Left cardiac atrium (tissue), 4 donors: Measurements from ENCODE around the gene IHH. TPM values are rescaled to one million over a fixed set of nuclear protein-coding genes. Genes with fewer than 3 reads are reported as not detected.
A peak's percentile ranks its signal among the peaks of the same experiment; 100 is the strongest.

Experiments used
- ATAC-seq, 2 donors: fragments of 200-7000 bp; cut with Tn5 transposase; one replicate each; pipeline ENCODE4 v1.9.1; 2020; ENCODE audit warnings: mild to moderate bottlenecking in 2 of 2, moderate library complexity in 2 of 2
- DNase-seq: peaks from one replicate; pipeline ENCODE4 v3.0.0-alpha.2; 2020
- intact Hi-C, 2 donors: fragments of 100-400 bp; cut with DNase I; formaldehyde crosslinking; loops; one replicate each; pipeline versions ENCODE4 v1.14.1 to v1.15.1; 2022 to 2023
- long read RNA-seq: library from polyadenylated mRNA; unstranded; transcript quantifications from one replicate; pipeline ENCODE4 v2.0.0, GENCODE V29; 2021
- total RNA-seq, 2 donors: library from RNA; stranded (reverse); fragmentation: NEBNext Ultra II Directional; extraction: Animal tissue kit (Norgen Biotek cat#: 25700); gene quantifications; one replicate each; pipeline ENCODE4 v1.2.1, GENCODE V29; 2021
- donor health status: DM: no; HTN: yes; CAD: no.
- donor health status: DM: no; HTN: yes; CAD: no; lungs with severe emphysema.
- donor health status: DM: yes; HTN: yes; CAD: no.
- donor health status: Dilated cardiomyopathy.

Gene IHH
- not detected for total RNA-seq
- long read RNA-seq = 0 reads

GRCh38 chr2:219060821-219061791, at the start of gene IHH:
IHH (minus strand) TSS chr2:219060921; CDS start chr2:219060467, 454 bp downstream.
- DNase-seq (no peak), ATAC-seq (no peak)
- intact Hi-C loops = no loop called here

- ATAC-seq (peak in 1 of 2 donors; percentile 32), DNase-seq (no peak)
- intact Hi-C loops = no loop called here
These were observed 48.8 kb upstream of the IHH start for GRCh38 chr2:219109471-219109870.

DNA sequence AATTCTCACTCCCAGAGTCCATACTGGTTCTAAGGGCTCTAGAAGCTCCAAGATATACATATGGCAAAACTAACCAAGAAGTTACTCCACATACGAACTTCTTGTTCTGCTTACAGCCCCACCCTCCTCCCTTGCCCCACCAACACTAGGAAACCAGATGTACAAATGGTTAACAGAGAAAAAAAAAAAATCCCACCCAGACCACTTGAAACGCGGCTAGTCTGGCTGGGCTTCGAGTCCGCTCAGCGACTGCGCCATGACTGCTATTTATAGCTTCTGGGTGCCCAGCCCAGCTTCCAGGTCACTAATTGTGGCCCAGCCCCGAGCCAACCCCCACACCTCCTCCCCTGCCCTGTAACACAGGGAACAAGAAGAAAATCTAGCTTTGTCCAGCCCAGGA, 47.0 kb upstream of the IHH start:
- intact Hi-C loops = no loop called here
- no peak for DNase-seq
- ATAC-seq = peak in 1 of 2 donors; percentile 68

- no peak for ATAC-seq
- intact Hi-C loops = no loop called here
- DNase-seq = no peak
These were observed 45.5 kb upstream of the IHH start for GRCh38 chr2:219106251-219106650.

DNA sequence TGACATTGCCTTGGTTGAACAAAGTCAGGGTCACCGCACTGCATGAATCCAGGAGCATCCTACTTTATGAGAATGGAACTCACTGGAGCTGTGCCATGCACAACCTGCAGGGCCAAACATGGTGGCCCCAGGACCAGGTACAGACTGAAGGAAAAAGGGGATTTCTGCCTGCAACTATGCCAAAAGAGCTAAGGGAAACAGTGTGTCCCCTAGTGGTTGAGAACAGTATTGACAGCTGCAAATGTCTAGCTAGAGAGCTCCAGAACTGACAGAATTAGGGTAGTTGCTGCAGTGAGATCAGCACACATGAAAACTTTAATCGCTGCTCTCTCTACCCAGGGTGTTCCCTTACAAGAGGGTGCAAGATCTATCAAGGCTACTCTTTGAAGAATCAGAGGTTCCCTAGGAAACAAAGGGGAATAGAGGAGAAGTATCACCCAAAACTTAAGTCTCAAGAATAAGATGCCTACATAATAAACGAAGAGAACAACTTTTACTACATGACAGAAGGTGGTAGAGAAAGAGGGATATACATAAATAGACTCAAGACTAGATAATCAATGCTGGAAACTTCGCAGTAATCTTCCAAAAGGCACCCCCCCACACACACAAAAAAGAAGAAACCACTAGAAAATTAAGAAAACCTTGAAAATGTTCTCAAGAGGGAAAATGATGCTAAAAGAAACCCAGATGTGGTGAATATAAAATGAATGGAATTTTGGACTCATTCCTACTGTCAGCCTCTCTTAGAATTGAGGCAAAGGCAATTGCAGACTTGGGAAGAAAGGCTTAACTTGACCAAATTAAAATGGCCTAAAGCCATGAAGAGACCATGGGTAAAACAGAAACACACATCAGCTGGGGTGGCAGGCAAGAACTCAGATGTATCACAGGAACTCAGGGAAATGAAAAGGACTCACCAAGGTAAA, 43.6 kb upstream of the IHH start:
- no peak for DNase-seq
- no peak for ATAC-seq
- intact Hi-C loops = no loop called here

DNA sequence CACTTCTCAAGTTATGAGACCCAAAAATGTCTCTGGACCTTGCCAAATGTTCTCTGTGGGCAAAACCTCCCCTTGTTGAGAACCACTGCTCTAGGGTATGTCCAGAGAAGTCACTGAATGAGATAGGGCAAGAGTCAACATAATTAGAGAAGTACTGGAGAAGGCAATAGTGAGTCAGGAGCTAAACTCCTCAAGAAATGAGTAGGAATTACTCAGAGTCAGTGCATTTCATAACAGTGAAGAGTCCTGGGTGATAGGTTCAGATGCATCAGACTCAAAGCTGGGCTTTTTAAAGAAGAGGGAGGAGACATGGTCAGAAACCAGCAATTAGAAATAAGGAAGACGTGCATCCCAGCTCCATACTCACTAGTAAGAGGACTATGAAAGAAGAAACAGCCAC, 38.6 kb upstream of the IHH start:
- DNase-seq (no peak), ATAC-seq (no peak)
- intact Hi-C loops = no loop called here

- intact Hi-C loops = no loop called here
- ATAC-seq (no peak), DNase-seq (no peak)
These were observed 34.8 kb upstream of the IHH start for GRCh38 chr2:219095406-219095935.

GRCh38 chr2:219094171-219094570, 33.5 kb upstream of the IHH start:
- no peak for ATAC-seq
- DNase-seq = no peak
- intact Hi-C loops = no loop called here

- intact Hi-C loops = no loop called here
- DNase-seq (no peak), ATAC-seq (no peak)
These were observed 29.9 kb upstream of the IHH start for GRCh38 chr2:219090436-219091299.

GRCh38 chr2:219089330-219089729, 28.6 kb upstream of the IHH start:
- DNase-seq = no peak
- ATAC-seq = no peak
- intact Hi-C loops = no loop called here

- DNase-seq (no peak), ATAC-seq (no peak)
- intact Hi-C loops = no loop called here
These were observed 27.1 kb upstream of the IHH start for GRCh38 chr2:219087848-219088247.

- ATAC-seq (no peak), DNase-seq (no peak)
- intact Hi-C loops = no loop called here
These were observed 26.6 kb upstream of the IHH start for GRCh38 chr2:219087361-219087760.

DNA sequence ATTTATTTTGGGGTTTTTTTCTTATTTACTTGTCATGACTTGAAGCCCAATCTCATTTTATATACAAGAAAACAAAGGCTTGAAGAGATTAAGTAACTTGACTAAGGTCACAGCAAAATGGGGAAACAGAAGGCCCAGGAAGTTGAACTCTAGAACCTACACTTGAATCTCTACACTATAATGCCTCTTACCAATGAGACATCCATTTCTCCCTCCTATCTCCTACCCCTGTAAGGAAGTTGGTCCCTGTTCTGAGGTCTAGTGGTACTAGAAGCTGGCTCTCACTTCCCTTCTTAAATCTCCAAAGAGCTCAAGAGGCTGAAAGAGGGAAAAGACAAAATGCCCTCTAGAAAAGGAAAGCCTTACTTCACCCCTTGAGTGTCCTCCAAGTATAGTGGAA, 25.5 kb upstream of the IHH start:
- DNase-seq (no peak), ATAC-seq (no peak)
- intact Hi-C loops = no loop called here

GRCh38 chr2:219084791-219085190, 24.1 kb upstream of the IHH start:
- intact Hi-C loops = no loop called here
- ATAC-seq (no peak), DNase-seq (no peak)

- intact Hi-C loops = no loop called here
- peak in 1 of 2 donors; percentile 32 for ATAC-seq
- no peak for DNase-seq
These were observed 21.7 kb upstream of the IHH start for GRCh38 chr2:219082332-219082958.

DNA sequence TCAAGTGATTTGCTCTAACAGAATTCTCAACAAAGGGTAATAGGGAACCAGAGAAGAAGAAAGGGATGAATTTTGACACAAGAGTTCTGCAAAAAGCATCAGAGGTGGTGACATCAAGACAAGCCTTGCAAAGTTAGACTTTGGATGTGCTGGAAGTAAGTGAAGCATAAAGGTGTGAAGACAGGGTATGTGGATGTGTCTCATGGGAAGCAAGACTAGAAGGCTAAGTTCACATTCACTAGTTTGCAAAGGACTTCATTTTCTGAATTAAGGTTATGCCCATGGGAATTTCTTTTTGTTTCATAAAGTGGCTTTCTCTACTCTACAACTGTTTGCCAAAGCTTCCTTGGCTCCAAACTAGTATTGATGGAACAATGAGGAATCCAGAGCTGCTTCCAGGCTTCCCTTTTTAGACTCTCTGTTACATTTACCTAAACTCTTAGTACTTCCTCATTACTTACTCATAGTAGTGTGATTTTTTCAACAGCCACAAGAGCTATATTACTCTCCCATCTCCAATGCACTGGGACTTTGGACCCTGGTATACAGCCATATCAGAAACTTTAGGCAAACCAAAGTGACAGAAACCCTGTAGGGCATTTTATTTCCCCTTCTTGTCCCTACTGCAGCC, 21.1 kb upstream of the IHH start:
- ATAC-seq = no peak

DNA sequence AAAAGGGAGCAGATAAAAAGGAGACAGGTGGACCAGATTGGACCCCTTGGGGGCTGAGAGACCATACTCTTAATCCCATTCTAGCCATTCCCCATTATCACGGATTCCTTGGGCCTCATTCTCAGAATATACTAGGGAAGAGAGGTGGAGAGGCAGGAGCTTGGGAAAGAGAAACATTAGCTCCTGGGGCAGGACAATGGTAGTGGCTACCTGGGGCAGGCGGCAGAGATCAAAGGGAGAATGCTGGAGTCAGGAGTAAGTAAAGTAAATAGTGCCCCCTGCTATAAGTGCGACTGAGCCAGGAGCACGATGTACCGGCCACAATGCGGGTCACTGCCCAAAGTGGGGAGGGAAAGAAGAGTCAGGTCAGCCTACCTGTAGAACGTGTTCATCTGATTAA, 20.4 kb upstream of the IHH start:
- intact Hi-C loops = no loop called here
- no peak for DNase-seq
- no peak for ATAC-seq

More for the DNA sequence above, 21.1 kb upstream of the IHH start:
- no peak for DNase-seq
- intact Hi-C loops = no loop called here

DNA sequence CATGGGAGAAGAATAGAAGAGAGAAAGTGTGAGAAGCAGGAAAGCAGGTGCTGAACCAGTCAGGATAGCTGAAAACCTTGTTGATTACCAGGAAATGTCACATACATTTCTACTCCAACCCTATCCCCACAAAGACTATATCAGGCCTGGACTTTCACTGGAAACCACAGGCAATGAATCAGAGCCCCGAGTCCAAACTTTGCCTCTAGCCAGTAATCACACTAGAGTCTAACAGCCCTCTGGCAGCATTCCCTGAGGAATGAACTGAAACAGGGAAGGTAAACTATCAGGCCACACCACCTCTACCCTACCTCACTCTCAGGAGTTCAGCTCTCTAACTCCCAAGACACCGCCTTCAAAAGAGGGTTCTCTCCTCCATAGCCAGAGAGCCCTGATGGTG, 18.7 kb upstream of the IHH start:
- ATAC-seq (no peak), DNase-seq (no peak)
- intact Hi-C loops = no loop called here
